Measurements from ENCODE around the gene DGKE.

The DGKE gene

GRCh38 chr17:56809106-56809819, 24.7 kb upstream of the DGKE start:
- TF ChIP-seq CTCF (IDR thresholded peaks at IDR 0.05; ENCODE audit: low read depth, low read length) (no peak), EZH2phosphoT487 (IDR thresholded peaks at IDR 0.05; ENCODE audit: low read depth) (no peak)
- Histone ChIP-seq H3K4me2 (ENCODE audit: low read length) (no peak overlapping the region), H3K27me3 (ENCODE audit: low read depth, low read length) (no peaks in the 10 kb centered on the region), H3K9me3 (ENCODE audit: insufficient read depth, low read length) (no peaks in the 10 kb centered on the region), H3K36me3 (replicated peaks; ENCODE audit: low read depth, low read length) (no peaks in the 10 kb centered on the region), H4K20me1 (ENCODE audit: insufficient read depth, low read length) (no peaks in the 10 kb centered on the region), H2AFZ (ENCODE audit: low read depth, low read length) (no peak overlapping the region), H3K9ac (ENCODE audit: low read length) (no peak overlapping the region), H3K79me2 (ENCODE audit: low read length) (no peaks in the 10 kb centered on the region), H3K4me1 (ENCODE audit: low read length) (no peaks in the 10 kb centered on the region), H3K4me3 (ENCODE audit: low read length) (no peak overlapping the region), H3K27ac (ENCODE audit: low read length) (no peak overlapping the region)

- Histone ChIP-seq H3K4me3 (ENCODE audit: low read length) (no peak overlapping the region), H2AFZ (ENCODE audit: low read depth, low read length) (no peak overlapping the region), H3K9ac (ENCODE audit: low read length) (no peak overlapping the region), H4K20me1 (ENCODE audit: insufficient read depth, low read length) (no peaks in the 10 kb centered on the region), H3K79me2 (ENCODE audit: low read length) (no peaks in the 10 kb centered on the region), H3K4me2 (ENCODE audit: low read length) (no peak overlapping the region), H3K4me1 (ENCODE audit: low read length) (no peaks in the 10 kb centered on the region), H3K9me3 (ENCODE audit: insufficient read depth, low read length) (no peaks in the 10 kb centered on the region), H3K27me3 (ENCODE audit: low read depth, low read length) (no peaks in the 10 kb centered on the region), H3K36me3 (replicated peaks; ENCODE audit: low read depth, low read length) (no peaks in the 10 kb centered on the region), H3K27ac (ENCODE audit: low read length) (no peak overlapping the region)
- TF ChIP-seq CTCF (IDR thresholded peaks at IDR 0.05; ENCODE audit: low read depth, low read length) = no peak
- TF ChIP-seq EZH2phosphoT487 (IDR thresholded peaks at IDR 0.05; ENCODE audit: low read depth) = no peak
Measured at GRCh38 chr17:56809820-56810179, 24.2 kb upstream of the DGKE start.

DNA sequence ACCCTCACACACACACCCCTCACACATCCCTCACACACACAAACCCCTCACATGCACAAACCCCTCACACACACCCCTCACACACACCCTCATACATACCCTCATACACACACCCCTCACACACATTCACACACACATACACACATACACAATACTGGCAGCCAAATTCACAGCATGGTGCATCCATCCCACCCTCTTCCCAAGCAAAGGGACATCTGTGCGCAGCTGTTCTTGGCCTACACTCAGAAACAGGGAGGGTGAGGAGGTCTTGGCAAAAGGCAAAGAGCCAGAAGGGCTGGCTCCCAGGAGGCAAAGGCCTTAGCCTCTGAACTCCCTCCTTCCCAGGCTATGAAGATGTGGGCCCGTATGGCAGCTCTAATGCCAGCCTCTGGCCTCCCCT, 23.6 kb upstream of the DGKE start:
- H3K27ac ChIP-seq (ENCODE audit: low read length) = no peak overlapping the region

More for the DNA sequence above, 23.6 kb upstream of the DGKE start:
- Histone ChIP-seq H3K9me3 (ENCODE audit: insufficient read depth, low read length) (no peaks in the 10 kb centered on the region), H4K20me1 (ENCODE audit: insufficient read depth, low read length) (no peaks in the 10 kb centered on the region), H3K9ac (ENCODE audit: low read length) (no peak overlapping the region), H3K36me3 (replicated peaks; ENCODE audit: low read depth, low read length) (no peaks in the 10 kb centered on the region), H3K79me2 (ENCODE audit: low read length) (no peaks in the 10 kb centered on the region), H3K27me3 (ENCODE audit: low read depth, low read length) (no peaks in the 10 kb centered on the region), H2AFZ (ENCODE audit: low read depth, low read length) (no peak overlapping the region), H3K4me1 (ENCODE audit: low read length) (no peaks in the 10 kb centered on the region), H3K4me3 (ENCODE audit: low read length) (no peak overlapping the region), H3K4me2 (ENCODE audit: low read length) (no peak overlapping the region)
- TF ChIP-seq CTCF (IDR thresholded peaks at IDR 0.05; ENCODE audit: low read depth, low read length) (no peak), EZH2phosphoT487 (IDR thresholded peaks at IDR 0.05; ENCODE audit: low read depth) (no peak)
